ENCODE measurements around the gene AGO3. TPM values are rescaled to one million over a fixed set of nuclear protein-coding genes. Genes with fewer than 3 reads are reported as not detected.

AGO3 gene
- total and polyA plus RNA-seq, 4 donors, result 3.0 to 19.5 (median 7.1) TPM

DNA sequence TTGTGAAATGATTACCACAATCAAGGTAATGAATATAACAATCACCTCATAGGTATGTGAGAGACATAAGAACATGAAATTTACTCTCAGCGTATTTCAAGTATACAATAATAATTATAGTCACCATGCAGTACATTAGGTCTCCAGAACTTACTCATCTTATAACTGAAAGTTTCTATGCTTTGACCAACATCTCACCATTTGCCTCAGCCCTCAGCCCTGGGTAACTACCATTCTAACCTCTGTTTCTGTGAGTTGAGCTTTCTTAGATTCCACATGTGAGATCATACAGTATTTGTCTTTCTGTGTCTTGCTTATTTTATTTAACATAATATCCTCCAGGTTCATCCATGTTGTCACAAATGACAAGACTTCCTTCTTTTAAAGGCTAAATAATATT is 57.3 kb downstream of the AGO3 start:
- Histone ChIP-seq H3K9me3 (ENCODE audit: control insufficient read depth in 4 of 4, low read length in 3 of 4) (no peaks in the 10 kb centered on the region), H3K4me3 (ENCODE audit: low read depth in 1 of 3, low read length in 3 of 3) (no peak overlapping the region), H3K4me1 (ENCODE audit: control insufficient read depth in 4 of 4, insufficient read depth in 4 of 4, low read length in 3 of 4) (no peaks in the 10 kb centered on the region), H3K27me3 (ENCODE audit: control insufficient read depth in 4 of 4, insufficient read depth in 4 of 4, low read length in 3 of 4) (no peaks in the 10 kb centered on the region), H3K9ac (ENCODE audit: low read depth in 1 of 2, low read length in 2 of 2) (no peak overlapping the region), H3K27ac (ENCODE audit: low read depth in 1 of 2, low read length in 2 of 2) (no peak overlapping the region), H3K36me3 (ENCODE audit: control insufficient read depth in 4 of 4, insufficient read depth in 3 of 4, low read depth in 1 of 4, low read length in 3 of 4) (peaks cover 3 to 16% (median 12%) of the 10 kb centered on the region in 4 donors)
- no peak for TF ChIP-seq ZBTB33 (IDR thresholded peaks at IDR 0.05)
- TF ChIP-seq, protein P1, sequence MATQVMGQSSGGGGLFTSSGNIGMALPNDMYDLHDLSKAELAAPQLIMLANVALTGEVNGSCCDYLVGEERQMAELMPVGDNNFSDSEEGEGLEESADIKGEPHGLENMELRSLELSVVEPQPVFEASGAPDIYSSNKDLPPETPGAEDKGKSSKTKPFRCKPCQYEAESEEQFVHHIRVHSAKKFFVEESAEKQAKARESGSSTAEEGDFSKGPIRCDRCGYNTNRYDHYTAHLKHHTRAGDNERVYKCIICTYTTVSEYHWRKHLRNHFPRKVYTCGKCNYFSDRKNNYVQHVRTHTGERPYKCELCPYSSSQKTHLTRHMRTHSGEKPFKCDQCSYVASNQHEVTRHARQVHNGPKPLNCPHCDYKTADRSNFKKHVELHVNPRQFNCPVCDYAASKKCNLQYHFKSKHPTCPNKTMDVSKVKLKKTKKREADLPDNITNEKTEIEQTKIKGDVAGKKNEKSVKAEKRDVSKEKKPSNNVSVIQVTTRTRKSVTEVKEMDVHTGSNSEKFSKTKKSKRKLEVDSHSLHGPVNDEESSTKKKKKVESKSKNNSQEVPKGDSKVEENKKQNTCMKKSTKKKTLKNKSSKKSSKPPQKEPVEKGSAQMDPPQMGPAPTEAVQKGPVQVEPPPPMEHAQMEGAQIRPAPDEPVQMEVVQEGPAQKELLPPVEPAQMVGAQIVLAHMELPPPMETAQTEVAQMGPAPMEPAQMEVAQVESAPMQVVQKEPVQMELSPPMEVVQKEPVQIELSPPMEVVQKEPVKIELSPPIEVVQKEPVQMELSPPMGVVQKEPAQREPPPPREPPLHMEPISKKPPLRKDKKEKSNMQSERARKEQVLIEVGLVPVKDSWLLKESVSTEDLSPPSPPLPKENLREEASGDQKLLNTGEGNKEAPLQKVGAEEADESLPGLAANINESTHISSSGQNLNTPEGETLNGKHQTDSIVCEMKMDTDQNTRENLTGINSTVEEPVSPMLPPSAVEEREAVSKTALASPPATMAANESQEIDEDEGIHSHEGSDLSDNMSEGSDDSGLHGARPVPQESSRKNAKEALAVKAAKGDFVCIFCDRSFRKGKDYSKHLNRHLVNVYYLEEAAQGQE (IDR thresholded peaks at IDR 0.05), result no peak
- no peak for TF ChIP-seq ATF3 (IDR thresholded peaks at IDR 0.05)
- TF ChIP-seq FOXA1 (IDR thresholded peaks at IDR 0.05), result no peak
- no peak for TF ChIP-seq RXRA (IDR thresholded peaks at IDR 0.05)
- TF ChIP-seq SP1 (IDR thresholded peaks at IDR 0.05), result no peak
- no peak for TF ChIP-seq YY1 (IDR thresholded peaks at IDR 0.05)
- no peak for DNase-seq (ENCODE audit: low spot score)
- 90% methylated on average over 1 of the region's 1 CpG for WGBS

DNA sequence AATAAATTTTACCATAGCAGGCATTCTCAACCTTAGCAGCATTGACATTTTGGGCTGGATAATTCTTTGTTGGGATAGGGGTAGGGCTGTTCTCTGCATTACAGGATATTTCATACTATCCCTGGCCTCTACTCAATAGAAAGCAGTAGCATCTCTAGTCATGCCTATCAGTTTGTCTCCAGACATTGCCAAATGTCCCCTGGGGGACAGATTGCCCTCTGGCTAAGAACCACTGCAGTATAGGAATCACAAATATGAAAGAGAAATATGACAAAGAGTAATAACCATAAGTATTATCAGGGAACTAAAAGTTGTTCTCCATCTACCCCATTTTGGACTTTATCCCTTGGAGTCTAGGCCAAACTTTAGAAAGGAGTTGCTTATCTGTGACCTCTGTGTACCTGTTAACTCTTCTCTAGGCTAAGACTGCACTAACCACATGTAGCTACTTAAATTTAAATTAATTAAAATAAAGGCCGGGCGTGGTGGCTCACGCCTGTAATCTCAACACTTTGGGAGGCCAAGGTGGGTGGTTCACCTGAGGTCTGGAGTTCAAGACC is 76.1 kb downstream of the AGO3 start:
- no peak overlapping the region for H3K9ac ChIP-seq (ENCODE audit: low read depth in 1 of 2, low read length in 2 of 2)
- no peaks in the 10 kb centered on the region for H3K27me3 ChIP-seq (ENCODE audit: control insufficient read depth in 4 of 4, insufficient read depth in 4 of 4, low read length in 3 of 4)
- H3K36me3 ChIP-seq (ENCODE audit: control insufficient read depth in 4 of 4, insufficient read depth in 3 of 4, low read depth in 1 of 4, low read length in 3 of 4), result peaks cover 0 to 14% (median 11%) of the 10 kb centered on the region in 4 donors
- H3K27ac ChIP-seq (ENCODE audit: low read depth in 1 of 2, low read length in 2 of 2), result no peak overlapping the region
- no peak for TF ChIP-seq SP1 (IDR thresholded peaks at IDR 0.05)
- TF ChIP-seq HNF4A (conservative IDR thresholded peaks at IDR 0.05), result peak in 1 of 2 donors; percentile 36
- no peak for DNase-seq (ENCODE audit: low spot score)
- H3K9me3 ChIP-seq (ENCODE audit: control insufficient read depth in 4 of 4, low read length in 3 of 4), result no peaks in the 10 kb centered on the region
- WGBS, result 98% methylated on average over 3 of the region's 3 CpGs
- H3K4me3 ChIP-seq (ENCODE audit: low read depth in 1 of 3, low read length in 3 of 3), result no peak overlapping the region
- peaks cover 0 to 3% (median 0%) of the 10 kb centered on the region in 4 donors for H3K4me1 ChIP-seq (ENCODE audit: control insufficient read depth in 4 of 4, insufficient read depth in 4 of 4, low read length in 3 of 4)

DNA sequence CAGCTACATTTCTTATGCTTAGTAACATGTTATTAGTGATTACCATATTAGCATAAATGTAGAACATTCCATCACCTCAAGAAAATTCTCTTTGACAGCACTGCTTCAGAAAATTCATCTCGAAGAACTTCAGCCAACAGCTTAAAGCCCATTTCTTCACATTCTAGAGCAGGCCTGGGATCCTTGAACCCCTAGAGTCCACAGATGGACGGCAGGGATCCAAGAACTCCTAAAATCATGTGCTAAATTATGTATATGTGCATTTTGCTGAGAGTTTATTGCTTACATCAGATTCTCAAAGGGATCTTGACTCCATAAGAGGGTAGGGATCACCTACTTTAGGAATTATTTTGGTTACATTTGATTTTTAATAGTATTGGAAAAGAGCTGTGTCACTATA is 76.8 kb downstream of the AGO3 start:
- 97% methylated on average over 2 of the region's 2 CpGs for whole genome bisulfite sequencing

More for the DNA sequence above, 76.8 kb downstream of the AGO3 start:
- Histone ChIP-seq H3K9ac (ENCODE audit: low read depth in 1 of 2, low read length in 2 of 2) (no peak overlapping the region), H3K36me3 (ENCODE audit: control insufficient read depth in 4 of 4, insufficient read depth in 3 of 4, low read depth in 1 of 4, low read length in 3 of 4) (peaks cover 0 to 14% (median 12%) of the 10 kb centered on the region in 4 donors), H3K27ac (ENCODE audit: low read depth in 1 of 2, low read length in 2 of 2) (no peak overlapping the region), H3K4me1 (ENCODE audit: control insufficient read depth in 4 of 4, insufficient read depth in 4 of 4, low read length in 3 of 4) (peaks cover 0 to 3% (median 0%) of the 10 kb centered on the region in 4 donors), H3K4me3 (ENCODE audit: low read depth in 1 of 3, low read length in 3 of 3) (no peak overlapping the region), H3K9me3 (ENCODE audit: control insufficient read depth in 4 of 4, low read length in 3 of 4) (no peaks in the 10 kb centered on the region), H3K27me3 (ENCODE audit: control insufficient read depth in 4 of 4, insufficient read depth in 4 of 4, low read length in 3 of 4) (no peaks in the 10 kb centered on the region)
- DNase-seq (ENCODE audit: low spot score), result no peak
- TF ChIP-seq EGR1 (IDR thresholded peaks at IDR 0.05; ENCODE audit: low read depth in 2 of 2) (no peak), ATF3 (IDR thresholded peaks at IDR 0.05) (no peak), FOXA2 (IDR thresholded peaks at IDR 0.05) (no peak), FOXA1 (IDR thresholded peaks at IDR 0.05) (no peak), RAD21 (IDR thresholded peaks at IDR 0.05) (no peak), CTCF (IDR thresholded peaks at IDR 0.05; ENCODE audit: low read depth, low read length, missing input control) (no peak), YY1 (IDR thresholded peaks at IDR 0.05) (no peak), RXRA (IDR thresholded peaks at IDR 0.05) (no peak), SP1 (IDR thresholded peaks at IDR 0.05) (no peak)

Measured in liver (tissue), 9 donors.